GM18508 (cell line): ENCODE measurements around the gene RAB31.
"Not testable (repeated sequence)": the region's sequence is repeated elsewhere in the genome, so short reads cannot be mapped to it uniquely, and the experiment has no call there.

Experiments
- ATAC-seq: cut with Tn5 transposase; IDR thresholded peaks from one replicate; pipeline ENCODE4 v1.9.1; 2021; ENCODE audit warnings: moderate number of reproducible peaks; ENCODE audit not compliant: insufficient read depth, unreplicated experiment

The RAB31 gene, protein sequence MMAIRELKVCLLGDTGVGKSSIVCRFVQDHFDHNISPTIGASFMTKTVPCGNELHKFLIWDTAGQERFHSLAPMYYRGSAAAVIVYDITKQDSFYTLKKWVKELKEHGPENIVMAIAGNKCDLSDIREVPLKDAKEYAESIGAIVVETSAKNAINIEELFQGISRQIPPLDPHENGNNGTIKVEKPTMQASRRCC

DNA sequence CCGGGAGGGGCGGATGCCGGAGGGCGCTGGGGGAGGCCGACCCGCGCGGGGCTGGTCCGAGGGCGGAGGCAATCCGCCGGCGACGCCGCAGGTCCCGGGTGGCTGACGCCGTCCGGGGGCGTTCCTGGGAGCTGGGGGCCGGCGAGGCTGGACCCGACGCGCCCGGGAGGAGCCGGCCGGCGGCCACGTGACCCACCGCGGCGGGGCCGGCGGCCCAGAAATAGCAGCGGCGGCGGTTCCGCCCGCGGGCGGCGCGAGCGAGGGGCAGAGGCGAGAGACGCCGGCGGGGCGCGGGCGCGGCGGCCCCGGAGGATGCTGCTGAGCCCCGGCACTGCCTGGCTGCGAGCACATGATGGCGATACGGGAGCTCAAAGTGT, at the start of gene RAB31:
Gene RAB31 (plus strand): TSS at position 245 of the 377 bp plus-strand sequence. CDS start 105 bp downstream, at position 350.
- ATAC-seq = no peak

GRCh38 chr18:9659499-9660375, 48.4 kb upstream of the RAB31 start:
- ATAC-seq = no peak

GRCh38 chr18:9661564-9661963, 46.5 kb upstream of the RAB31 start:
- no peak for ATAC-seq

- no peak for ATAC-seq
Measured at GRCh38 chr18:9663377-9663776, 44.7 kb upstream of the RAB31 start.

- ATAC-seq = no peak
Measured at GRCh38 chr18:9665314-9665713, 42.8 kb upstream of the RAB31 start.

GRCh38 chr18:9666548-9666947, 41.6 kb upstream of the RAB31 start:
- no peak for ATAC-seq

DNA sequence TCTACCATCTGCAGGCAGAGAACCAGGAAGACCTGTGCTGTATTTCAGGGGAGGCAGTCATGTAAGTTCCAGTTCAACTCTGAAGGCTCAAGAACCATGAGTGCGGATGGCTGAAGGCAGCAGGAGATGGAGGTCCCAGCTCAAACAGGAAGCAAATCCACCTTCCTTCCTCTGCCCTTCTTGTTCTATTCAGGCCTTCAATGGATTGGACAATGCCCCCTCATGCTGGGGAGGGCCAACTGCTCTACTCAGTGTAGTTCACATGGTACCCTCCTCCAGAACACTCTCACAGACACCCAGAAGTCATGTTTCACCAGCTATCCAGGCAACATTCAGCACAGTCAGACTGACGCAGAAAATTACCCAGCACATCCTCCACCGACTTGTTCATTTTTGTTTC, 39.1 kb upstream of the RAB31 start:
- ATAC-seq = no peak

GRCh38 chr18:9671214-9671613, 36.9 kb upstream of the RAB31 start:
- ATAC-seq = no peak

DNA sequence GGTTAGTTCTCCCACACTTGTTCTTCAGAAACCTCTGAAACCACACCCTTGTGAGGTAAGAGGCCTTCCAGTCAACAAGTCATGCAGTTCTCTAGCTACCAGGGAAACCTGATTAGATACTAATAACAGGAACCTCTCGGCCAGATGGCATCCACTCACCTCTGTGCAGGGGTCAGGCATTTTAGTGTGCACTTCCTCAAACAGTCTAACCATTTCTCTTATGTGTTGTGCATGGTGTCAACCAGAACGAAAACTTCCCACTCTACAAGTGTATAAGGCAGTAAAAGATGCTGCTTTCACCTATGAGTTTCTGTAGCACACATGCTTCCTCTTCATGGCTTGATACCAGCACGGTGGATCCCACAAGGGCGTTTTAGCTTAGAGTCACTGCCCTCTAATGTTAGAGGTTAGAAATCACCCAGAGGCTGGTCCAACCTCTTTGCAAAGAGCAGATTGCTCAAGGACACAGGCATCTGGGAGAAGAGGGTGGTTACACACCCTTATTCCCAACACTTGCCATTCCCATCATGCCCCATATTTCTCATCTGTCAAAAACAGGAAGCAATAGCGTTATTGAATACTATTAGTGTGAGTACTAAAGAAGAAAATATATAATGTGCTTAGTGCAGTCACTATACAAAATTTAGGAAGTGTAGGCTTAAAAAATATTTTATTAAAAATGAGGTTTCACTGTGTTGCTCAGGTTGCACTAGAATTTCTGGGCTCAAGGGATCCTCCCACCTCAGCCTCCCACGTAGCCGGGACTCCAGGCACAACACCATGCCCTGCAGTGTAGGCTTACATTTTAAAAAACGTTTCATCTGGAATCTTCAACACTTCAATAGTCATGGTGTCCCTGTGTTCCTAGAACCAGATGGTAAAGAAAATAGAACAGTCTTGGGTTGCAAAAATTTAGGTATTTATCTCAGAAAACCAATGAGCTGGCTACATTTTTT, 34.5 kb upstream of the RAB31 start:
- ATAC-seq = peak; percentile 97

DNA sequence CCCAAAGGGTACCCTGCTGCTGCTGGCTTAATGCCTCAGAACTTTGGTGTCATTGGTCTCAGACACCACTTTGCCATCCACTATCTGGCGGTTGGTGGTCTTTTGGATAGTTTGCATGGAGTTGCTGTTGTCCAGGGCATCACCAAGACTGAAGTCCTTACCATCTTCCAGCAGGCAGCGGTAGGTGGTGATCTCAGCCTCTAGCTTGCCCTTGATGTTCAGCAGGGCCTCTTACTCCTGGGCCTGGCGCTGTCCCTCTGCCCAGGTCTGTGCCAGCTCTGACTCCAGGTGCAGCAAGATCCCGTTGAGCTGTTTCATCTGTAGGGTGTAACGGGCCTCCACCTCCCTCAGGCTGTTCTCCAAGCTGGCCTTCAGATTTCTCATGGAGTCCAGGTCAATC, 29.9 kb upstream of the RAB31 start:
- not testable (repeated sequence) for ATAC-seq

- no peak for ATAC-seq
Measured at GRCh38 chr18:9679125-9679524, 29.0 kb upstream of the RAB31 start.

DNA sequence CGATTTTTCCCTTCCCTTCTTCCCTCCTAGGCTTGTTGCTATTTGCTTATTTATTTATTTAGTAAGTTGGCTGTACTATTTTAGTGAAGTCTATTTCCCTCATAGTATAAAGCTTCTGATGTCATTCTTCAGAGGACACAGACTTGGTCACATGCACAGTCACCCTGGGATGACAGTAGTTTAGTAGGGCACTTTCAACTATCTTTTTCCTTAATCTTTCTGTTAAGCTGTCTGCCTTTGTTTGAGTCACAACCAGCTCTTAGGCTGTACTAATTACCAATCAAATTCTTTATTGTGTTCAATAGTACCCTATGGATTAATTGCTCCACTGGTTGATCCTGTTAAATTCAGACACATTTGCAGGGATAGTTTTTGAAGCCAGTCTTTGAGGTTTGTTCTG, 26.9 kb upstream of the RAB31 start:
- no peak for ATAC-seq

- no peak for ATAC-seq
Measured at GRCh38 chr18:9682572-9682971, 25.5 kb upstream of the RAB31 start.

DNA sequence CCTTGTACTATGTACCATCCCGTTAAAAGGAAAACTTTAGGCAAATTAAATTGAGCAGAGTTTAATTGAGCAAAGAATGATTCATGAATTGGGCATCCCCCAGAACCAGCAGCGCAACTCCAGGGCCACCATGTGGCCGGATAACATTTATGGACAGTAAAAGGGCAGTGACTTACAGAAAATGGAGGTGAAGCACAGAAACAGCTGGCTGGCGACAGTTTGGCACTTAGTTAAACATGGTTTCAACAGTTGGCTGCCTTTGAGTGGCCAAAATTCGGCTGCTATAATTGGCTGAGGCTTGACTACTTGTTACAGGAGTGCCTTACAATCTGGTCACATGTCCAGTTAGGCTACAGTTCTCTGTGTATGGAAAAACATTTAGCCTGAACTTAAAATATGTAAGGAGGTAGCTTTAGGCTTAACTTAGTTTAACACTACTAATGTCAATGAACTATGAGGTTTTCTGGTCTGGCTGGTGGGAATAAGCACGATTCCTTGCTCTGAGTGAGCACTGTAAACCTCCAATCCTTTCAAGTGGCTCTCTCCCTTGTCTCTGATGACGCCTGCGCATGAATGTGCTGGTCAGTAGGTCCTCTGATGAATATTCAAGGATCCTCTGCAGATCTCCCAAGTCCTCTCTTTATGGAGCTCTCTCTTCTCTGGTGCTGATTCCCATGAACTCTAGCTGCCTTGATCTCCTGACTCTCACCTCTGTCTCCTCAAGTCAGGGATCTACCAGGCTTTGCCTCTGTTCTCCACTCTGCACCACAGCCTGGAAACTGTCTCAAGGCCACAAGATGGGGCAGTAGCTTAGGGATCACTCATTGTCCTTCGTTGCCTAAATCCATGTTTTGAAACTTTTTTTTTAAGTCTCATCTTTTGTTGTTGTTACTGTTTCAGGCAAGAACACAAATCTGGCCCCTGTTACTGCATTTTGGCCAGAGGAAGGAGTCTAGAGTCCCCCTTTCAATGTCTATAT, 24.4 kb upstream of the RAB31 start:
- no peak for ATAC-seq

DNA sequence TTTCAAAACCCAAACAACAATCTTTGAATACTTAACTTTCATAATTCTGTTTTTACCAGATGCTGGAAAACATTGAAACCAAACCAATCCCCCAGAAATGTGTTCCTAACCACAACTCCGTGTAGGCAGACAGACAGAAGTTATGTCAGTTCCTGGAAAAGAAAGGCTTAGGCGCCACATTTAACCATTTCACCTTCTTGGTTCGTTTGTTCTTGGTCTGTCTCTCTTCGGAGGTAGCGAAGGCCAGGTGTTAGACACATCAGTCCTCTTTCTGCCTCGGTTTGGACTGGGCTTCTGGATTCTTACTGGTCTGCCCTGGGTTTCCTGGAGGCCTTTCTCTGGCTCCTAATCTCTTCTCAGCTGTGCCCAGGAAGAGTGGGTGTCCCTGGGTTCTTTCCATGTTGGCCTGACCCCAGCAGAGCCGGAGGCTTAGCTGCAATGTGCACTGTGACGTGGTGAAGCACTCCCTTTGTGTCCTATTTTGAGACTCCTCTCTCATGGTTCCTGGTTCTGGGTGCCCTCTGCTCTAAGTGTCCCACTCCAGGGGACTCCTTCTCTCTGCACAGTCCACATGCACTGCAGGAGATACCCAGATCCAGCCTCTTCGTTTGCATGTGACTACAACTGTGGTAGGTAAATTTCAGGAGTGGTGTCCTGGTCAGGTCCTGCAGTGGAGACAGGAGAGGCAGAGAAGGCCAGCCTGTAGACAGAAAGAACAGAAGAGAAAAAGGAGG, 23.1 kb upstream of the RAB31 start:
- ATAC-seq = no peak

DNA sequence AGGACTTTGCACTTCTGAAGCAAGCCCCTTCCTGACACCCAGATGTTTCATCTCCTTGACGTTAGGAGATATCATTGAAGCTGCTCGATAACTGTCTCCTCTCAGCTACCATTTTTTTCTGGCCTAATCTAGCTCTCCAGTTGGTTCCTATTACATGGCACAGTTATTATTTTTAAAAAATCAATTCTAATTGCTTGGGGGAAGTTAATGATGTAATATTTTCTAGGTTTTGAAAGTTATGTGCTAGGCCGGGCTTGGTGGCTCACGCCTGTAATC, 22.5 kb upstream of the RAB31 start:
- no peak for ATAC-seq

- ATAC-seq = no peak
Measured at GRCh38 chr18:9688036-9688741, 19.9 kb upstream of the RAB31 start.

DNA sequence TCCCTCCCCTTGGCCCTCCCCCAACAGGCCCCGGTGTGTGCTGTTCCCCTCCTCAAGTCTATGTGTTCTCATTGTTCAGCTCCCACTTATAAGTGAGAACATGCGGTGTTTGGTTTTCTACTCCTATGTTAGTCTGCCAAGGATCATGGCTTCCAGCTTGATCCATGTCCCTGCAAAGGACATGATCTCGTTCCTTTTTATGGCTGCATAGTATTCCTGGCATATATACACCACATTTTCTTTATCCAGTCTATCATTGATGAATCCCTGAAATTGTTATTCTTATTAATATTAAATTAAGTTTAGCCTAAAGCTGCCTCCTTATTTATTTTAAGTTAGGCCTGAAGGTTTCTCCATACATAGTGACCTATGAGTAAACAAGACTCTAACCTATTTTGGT, 18.8 kb upstream of the RAB31 start:
- ATAC-seq = no peak
